M059J (cell line): ENCODE measurements around the gene TMEM170A. TPM values are rescaled to one million over a fixed set of nuclear protein-coding genes. Genes with fewer than 3 reads are reported as not detected.
A peak's percentile ranks its signal among the peaks of the same experiment; 100 is the strongest.

ENCODE experiments used
- DNase-seq: peaks from one replicate; pipeline ENCODE4 v3.0.0-alpha.2; 2012; ENCODE audit warnings: low read depth
- total RNA-seq: library from RNA; depleted of rRNA; stranded (reverse); fragments of >200 nt; shearing (Covaris generic); gene quantifications from 2 replicates; pipeline ENCODE4 v1.2.3, GENCODE V29; 2014; rRNA removed

The TMEM170A gene, protein sequence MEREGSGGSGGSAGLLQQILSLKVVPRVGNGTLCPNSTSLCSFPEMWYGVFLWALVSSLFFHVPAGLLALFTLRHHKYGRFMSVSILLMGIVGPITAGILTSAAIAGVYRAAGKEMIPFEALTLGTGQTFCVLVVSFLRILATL
- 17.5 and 27.5 TPM in 2 replicates for total RNA-seq

DNA sequence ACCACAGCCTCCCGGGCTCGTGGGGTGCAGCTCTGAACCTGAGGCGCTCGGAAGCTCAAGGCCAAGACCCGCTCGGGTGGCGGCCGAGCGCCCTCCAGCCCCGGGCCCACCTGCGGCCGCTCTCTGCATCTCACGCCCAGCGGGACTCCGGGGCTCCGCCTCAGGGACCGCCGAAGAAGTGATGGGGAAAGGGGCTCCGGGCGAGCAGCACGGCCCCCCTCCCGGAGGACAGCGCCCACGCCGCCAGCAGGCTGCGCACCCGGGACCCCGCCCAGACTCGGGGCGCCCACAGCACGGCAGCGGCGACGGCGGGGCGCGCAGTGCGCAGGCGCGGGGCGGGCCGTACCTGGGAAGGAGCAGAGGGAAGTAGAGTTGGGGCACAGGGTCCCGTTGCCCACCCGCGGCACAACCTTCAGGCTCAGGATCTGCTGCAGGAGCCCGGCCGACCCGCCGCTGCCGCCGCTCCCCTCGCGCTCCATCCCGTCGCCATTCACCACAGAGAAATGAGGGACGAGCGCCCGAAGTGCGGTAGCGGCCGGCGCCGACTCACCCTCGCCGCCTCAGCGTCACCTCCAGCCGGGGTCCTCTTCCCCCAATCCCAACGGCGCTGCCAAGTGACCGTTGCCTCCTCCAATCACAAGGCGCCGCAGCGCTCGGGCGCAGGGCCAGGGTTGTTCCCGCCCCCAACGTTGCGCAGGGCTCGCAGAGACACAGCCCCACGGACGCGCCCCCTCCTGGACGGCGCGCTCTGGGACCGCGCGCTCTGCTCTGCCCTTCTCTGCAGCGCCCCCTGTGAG lies at the start of gene TMEM170A:
Gene TMEM170A, minus strand, starts transcription at position 568 of the 797 bp plus-strand sequence. Its CDS starts 89 bp downstream, at position 479.
- DNase-seq, result peak; percentile 98

DNA sequence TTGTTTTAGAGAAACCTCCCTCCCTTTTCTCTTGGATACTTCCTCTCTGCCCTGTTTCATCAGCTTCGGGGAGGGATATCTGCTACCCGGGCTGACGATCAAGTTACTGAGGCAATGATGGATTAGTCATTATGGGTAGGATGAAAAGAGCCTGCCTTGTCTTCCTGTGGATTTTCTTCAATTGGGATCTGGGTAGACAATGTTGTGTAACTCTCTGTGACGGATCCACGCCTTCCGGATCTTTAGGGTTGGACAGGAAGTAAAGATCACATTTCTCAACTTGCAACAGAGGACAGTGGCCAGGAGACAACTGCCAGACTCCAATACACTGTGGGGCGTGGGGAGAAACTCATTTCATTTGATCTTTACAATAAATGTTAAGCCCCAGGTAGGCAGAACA lies 42.1 kb upstream of the TMEM170A start:
- DNase-seq, result peak; percentile 82

DNA sequence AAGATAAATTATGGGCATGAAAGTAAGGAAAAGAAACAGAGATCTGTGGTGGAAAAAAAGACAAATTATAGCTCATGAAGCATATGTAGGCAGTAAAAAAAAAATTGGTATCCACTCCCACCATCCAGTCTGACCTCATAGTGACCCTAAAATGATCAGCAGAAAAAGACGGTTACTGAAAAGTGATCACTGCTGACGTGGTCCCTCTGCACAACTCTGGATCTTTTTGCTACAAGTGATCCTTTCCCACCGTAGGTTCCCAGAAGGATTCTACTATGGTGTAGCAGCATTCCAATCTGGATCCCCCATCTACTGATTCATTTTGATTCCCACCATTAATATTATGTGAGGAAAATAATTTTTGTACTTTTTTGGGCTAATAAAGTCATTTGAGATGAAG lies 41.6 kb upstream of the TMEM170A start:
- DNase-seq, result no peak

DNA sequence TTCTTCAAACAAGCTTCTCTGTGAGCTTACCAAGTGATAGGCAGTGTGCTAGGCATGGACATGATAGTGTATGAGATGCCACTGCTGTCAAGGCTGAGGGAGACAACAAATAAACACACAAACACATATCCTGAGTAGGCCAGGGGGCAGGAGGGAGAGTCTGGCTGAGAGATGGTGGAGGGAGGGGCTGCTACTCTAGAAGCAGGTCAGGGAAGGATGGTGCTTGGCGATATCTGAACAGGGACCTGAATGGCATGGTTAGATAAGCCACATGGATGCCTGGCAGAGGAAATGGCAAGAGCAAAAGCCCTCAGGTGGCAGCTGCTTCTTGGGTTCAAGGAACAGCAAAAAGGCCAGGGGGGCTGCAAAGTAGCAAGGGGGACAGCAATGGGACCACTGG lies 39.3 kb upstream of the TMEM170A start:
- no peak for DNase-seq

GRCh38 chr16:75502916-75503605 lies 38.6 kb upstream of the TMEM170A start:
- peak; percentile 69 for DNase-seq

DNA sequence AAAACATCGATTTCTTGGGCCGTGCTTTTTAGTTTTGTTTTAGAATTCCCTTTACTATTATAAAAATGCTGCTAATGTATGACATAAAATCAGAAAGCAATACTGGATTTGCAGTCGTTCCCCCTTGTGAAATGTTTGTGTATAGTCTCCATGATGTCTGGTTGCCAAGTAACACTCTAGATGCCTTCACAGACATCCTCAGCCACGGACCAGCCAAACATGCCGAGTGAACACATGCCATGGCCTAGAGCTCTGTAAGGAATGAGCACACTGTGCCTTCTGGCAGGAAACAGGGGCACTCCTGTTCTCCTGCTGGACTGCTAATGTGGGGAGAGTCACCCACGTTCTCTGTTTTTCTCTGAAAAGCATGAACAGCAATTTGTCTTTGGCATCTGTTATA lies 37.3 kb upstream of the TMEM170A start:
- peak; percentile 73 for DNase-seq

- DNase-seq, result no peak
These were observed 36.9 kb upstream of the TMEM170A start for GRCh38 chr16:75501359-75501758.

DNA sequence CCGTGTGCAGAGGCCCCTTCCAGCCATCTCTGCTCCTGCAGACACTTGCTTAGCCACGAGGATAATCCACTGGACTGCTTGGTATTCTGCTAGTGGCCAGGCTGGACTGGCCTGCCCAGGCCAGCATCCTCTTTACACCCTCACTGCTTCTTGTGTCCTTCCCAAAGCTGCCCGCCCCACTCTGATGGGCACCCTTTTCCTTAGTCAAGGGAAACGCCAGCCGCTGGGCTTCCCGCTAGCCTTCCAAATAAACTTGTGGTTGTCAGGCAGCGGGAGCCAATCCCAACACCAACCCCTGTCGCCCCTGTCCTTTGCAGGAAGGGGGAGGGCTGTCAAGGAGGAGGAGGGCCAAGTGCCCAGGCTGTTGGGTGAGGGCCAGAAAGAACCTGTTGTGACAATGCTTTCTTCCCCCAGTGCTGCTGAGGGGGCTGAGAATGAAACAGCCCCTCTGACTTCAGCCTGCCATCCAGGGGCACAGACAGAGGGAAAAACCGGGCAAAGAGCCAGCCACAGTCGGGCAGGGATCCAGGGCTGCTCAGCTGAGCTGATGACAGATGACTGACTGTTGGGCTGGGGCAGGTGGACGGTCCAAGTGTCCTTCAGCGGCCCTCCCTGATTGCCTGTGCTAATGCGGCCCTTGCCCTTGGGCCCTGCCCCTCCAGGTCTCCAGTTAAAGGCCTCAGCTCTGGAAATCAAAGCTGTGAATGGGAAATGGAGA lies 34.3 kb upstream of the TMEM170A start:
- peak; percentile 57 for DNase-seq

DNA sequence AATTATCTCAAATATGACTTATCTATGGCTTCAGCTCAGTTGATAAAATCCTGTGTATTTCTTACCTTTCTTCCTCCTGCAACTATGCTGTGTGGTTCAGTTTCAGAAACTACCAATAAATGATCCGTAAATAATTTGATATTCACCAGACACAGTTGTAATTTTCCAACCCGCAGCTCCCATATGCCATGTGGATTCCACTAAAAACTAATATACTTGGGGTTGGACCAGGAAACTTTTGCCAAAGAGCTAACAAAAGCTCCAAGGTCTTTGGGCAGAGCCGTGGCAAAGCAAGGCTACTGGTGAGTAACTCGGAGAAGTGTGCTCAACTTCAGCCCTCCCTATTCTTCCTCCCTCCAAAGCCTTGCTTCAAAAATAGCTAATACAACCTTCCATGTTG lies 33.1 kb upstream of the TMEM170A start:
- peak; percentile 51 for DNase-seq

- DNase-seq, result peak; percentile 49
These were observed 30.7 kb upstream of the TMEM170A start, which contains the start of gene CHST6 for GRCh38 chr16:75495076-75495674. Gene CHST6 (minus strand): TSS chr16:75495441. CDS start chr16:75479828, 15,613 bp downstream.

GRCh38 chr16:75494661-75495075 lies 30.2 kb upstream of the TMEM170A start:
- no peak for DNase-seq

DNA sequence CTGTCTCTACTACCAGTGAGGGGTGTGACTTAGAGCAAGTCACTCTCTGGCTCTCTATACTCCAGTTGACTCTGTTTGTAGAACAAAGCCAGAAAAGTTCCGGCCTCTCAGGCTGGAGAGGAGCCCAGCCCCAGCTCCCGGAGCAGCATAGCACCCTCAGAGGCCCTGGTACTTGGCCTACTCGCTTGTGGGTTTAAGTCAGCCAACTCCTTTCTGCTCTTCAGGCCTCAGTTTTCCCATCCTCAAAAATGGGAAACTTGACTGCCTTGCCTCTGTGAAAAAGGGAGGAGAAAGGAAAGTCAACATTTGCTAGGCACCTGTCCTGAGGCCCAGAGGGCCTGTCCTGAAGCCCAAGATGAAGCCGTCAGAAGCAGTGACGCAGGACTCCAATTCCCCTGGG lies 29.7 kb upstream of the TMEM170A start:
- DNase-seq, result no peak

- DNase-seq, result peak; percentile 81
These were observed 27.4 kb upstream of the TMEM170A start for GRCh38 chr16:75491876-75492275.

DNA sequence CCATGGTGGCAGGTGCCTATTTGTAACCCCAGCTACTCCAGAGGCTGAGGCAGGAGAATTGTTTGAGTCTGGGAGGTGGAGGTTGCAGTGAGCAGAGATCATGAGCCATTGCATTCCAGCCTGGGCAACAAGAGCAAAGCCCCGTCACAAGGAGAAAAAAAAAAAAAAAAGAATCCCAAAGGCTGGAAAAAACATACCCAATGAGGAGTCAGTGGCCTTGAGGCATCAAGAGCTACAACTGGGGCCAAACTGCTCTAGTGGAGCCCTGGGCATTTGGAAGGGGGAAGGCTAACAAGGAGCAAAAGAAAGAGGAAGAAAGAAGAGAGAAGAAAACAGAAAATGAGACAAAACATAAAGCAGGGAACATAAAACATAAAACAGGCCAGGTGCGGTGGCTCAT lies 23.8 kb upstream of the TMEM170A start:
- DNase-seq, result no peak

- DNase-seq, result peak; percentile 29
These were observed 22.3 kb upstream of the TMEM170A start for GRCh38 chr16:75486676-75487313.

GRCh38 chr16:75486014-75486675 lies 21.7 kb upstream of the TMEM170A start:
- no peak for DNase-seq

- DNase-seq, result no peak
These were observed 20.9 kb upstream of the TMEM170A start for GRCh38 chr16:75485230-75486013.

GRCh38 chr16:75483222-75483621 lies 18.7 kb upstream of the TMEM170A start:
- peak; percentile 92 for DNase-seq

GRCh38 chr16:75482434-75483205 lies 18.1 kb upstream of the TMEM170A start:
- peak; percentile 28 for DNase-seq
